ENCODE measurements around the gene CD2BP2.

Gene CD2BP2

DNA sequence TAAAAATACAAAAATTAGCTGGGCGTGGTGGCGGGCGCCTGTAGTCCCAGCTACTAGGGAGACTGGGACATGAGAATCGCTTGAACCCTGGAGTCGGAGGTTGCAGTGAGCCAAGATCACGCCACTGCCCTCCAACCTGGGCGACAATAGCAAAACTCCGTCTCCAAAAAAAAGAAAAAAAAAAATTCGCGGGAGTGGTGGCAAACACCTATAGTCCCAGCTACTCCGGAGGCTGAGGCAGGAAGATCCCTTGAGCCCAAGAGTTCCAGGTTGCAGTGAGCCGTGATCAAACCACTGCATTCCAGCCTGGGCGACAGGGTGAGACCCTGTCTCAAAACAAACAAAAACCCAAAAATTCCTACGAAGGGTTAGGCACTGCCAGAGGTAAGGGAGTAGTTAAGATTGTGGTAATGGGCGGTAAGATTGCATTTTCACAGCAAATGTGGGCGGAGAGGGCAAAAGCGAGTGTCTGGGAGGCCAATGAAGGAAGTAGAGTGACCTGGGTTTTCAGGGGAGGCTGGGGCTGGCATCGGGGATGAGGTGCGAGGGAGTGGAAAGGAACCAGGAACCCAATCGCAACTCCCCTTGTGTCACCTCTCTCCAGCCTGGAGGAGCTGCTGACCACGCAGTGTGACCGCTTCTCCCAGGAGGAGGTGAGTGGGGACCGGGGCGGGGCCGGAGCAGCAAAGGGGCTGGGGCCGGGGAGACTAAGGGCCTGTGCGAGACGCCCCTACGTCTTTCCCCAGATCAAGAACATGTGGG, 22.1 kb upstream of the CD2BP2 start:
- no peaks in the 10 kb centered on the region for H3K27me3 ChIP-seq (replicated peaks; ENCODE audit: control insufficient read depth, insufficient read depth, low read length)
- peak overlapping the region; percentile 92 for H3K9ac ChIP-seq (ENCODE audit: low read length)
- H3K9me3 ChIP-seq (ENCODE audit: control insufficient read depth, low read length): no peaks in the 10 kb centered on the region
- H3K4me3 ChIP-seq (ENCODE audit: low read length): peak overlapping the region; percentile 81
- DNase-seq (ENCODE audit: low read depth): no peak
- H3K4me1 ChIP-seq (ENCODE audit: control insufficient read depth, insufficient read depth, low read length): peaks cover 11% of the 10 kb centered on the region
- no peaks in the 10 kb centered on the region for H3K36me3 ChIP-seq (ENCODE audit: control insufficient read depth, insufficient read depth, low read length, severe bottlenecking)

DNA sequence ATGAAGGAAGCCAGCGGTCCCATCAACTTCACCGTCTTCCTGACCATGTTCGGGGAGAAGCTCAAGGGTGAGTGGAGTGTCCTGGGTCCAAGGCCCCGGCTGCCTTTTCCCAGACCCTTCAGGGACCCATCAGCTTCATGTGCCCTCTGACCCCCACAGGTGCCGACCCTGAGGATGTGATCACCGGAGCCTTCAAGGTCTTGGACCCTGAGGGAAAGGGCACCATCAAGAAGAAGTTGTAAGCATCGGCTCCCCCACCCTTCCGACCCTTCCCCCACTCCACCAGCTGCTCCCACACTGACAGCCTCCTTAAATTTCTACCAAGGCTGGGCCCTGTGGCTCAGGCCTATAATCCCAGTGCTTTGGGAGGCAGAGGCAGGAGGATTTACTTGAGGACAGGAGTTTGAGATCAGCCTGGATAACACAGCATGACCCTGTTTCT, 21.4 kb upstream of the CD2BP2 start:
- H3K4me3 ChIP-seq (ENCODE audit: low read length): no peak overlapping the region
- DNase-seq (ENCODE audit: low read depth): no peak
- H3K4me1 ChIP-seq (ENCODE audit: control insufficient read depth, insufficient read depth, low read length): peaks cover 11% of the 10 kb centered on the region
- H3K9me3 ChIP-seq (ENCODE audit: control insufficient read depth, low read length): no peaks in the 10 kb centered on the region
- H3K36me3 ChIP-seq (ENCODE audit: control insufficient read depth, insufficient read depth, low read length, severe bottlenecking): no peaks in the 10 kb centered on the region
- H3K27me3 ChIP-seq (replicated peaks; ENCODE audit: control insufficient read depth, insufficient read depth, low read length): no peaks in the 10 kb centered on the region
- no peak overlapping the region for H3K9ac ChIP-seq (ENCODE audit: low read length)

DNA sequence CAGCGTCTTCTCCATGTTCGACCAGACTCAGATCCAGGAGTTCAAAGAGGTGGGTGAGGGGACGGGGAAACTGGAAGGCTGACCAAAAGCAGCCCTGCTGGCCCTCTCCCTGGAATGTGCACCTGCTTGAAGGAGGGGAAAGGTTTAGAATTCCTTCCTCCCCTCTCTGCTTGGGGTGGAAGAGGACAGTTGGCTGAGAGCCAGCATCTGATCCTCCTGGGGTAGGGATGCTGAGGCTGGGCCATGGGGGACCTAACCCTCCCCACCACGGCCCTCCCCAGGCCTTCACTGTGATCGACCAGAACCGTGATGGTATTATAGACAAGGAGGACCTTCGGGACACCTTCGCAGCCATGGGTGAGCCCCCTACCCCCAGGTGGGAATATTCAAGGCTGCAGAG, 20.8 kb upstream of the CD2BP2 start:
- peaks cover 14% of the 10 kb centered on the region for H3K4me1 ChIP-seq (ENCODE audit: control insufficient read depth, insufficient read depth, low read length)
- no peak for DNase-seq (ENCODE audit: low read depth)
- no peaks in the 10 kb centered on the region for H3K9me3 ChIP-seq (ENCODE audit: control insufficient read depth, low read length)
- H3K4me3 ChIP-seq (ENCODE audit: low read length): no peak overlapping the region
- no peaks in the 10 kb centered on the region for H3K27me3 ChIP-seq (replicated peaks; ENCODE audit: control insufficient read depth, insufficient read depth, low read length)
- no peaks in the 10 kb centered on the region for H3K36me3 ChIP-seq (ENCODE audit: control insufficient read depth, insufficient read depth, low read length, severe bottlenecking)
- H3K9ac ChIP-seq (ENCODE audit: low read length): no peak overlapping the region

DNA sequence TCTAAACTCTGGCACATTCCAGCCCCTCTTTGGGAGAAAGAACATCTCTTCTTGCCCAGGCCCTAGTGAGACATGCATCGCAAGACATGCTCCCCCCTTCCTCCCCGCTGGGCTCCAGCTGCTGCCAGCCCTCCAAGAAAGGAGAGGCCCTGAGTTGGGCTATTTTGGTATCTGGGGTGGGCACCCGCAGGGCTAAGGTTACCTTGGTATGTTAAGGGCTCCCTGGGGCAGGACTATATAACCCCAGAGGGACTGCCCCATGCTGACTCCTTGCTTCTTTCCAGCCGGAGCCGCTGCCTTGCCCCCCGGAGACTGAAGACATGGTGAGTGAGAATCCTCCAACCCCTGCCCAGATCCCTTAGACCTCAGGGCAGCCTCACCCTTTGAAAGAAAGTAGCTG, 19.4 kb upstream of the CD2BP2 start, which contains the start of gene MYL11:
Gene MYL11, plus strand, starts transcription at position 265 of the 400 bp plus-strand sequence. Its CDS starts 56 bp downstream, at position 321.
- Histone ChIP-seq H3K9ac (ENCODE audit: low read length) (no peak within 1 kb of the TSS), H3K4me1 (ENCODE audit: control insufficient read depth, insufficient read depth, low read length) (peaks cover 14% of the 10 kb centered on the region), H3K36me3 (ENCODE audit: control insufficient read depth, insufficient read depth, low read length, severe bottlenecking) (no peaks in the 10 kb centered on the region), H3K27me3 (replicated peaks; ENCODE audit: control insufficient read depth, insufficient read depth, low read length) (no peaks in the 10 kb centered on the region), H3K4me3 (ENCODE audit: low read length) (no peak within 1 kb of the TSS), H3K9me3 (ENCODE audit: control insufficient read depth, low read length) (no peaks in the 10 kb centered on the region)
- no peak for DNase-seq (ENCODE audit: low read depth)

DNA sequence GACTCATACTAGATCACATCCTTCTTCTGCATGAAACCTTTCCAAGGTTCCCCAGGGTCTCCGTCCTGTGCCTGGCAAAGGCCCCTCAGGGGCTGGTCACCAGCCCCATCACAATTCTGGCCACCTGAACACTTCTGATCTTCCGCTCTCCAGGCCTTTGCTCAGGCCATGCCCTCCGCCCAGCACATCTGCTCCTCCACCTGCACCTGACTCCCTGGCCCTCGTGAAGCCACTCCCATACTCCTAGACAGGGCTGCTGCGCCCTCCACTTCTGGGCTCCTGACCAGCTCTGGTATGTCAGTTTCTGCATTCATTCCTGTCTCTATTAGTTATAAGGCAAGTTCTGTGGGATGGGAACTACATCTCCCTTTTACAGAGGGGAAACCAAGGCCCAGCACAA, 17.6 kb upstream of the CD2BP2 start:
- H3K4me1 ChIP-seq (ENCODE audit: control insufficient read depth, insufficient read depth, low read length): peaks cover 14% of the 10 kb centered on the region
- no peak for DNase-seq (ENCODE audit: low read depth)
- H3K27me3 ChIP-seq (replicated peaks; ENCODE audit: control insufficient read depth, insufficient read depth, low read length): no peaks in the 10 kb centered on the region
- H3K36me3 ChIP-seq (ENCODE audit: control insufficient read depth, insufficient read depth, low read length, severe bottlenecking): no peaks in the 10 kb centered on the region
- no peak overlapping the region for H3K9ac ChIP-seq (ENCODE audit: low read length)
- no peaks in the 10 kb centered on the region for H3K9me3 ChIP-seq (ENCODE audit: control insufficient read depth, low read length)
- H3K4me3 ChIP-seq (ENCODE audit: low read length): no peak overlapping the region

DNA sequence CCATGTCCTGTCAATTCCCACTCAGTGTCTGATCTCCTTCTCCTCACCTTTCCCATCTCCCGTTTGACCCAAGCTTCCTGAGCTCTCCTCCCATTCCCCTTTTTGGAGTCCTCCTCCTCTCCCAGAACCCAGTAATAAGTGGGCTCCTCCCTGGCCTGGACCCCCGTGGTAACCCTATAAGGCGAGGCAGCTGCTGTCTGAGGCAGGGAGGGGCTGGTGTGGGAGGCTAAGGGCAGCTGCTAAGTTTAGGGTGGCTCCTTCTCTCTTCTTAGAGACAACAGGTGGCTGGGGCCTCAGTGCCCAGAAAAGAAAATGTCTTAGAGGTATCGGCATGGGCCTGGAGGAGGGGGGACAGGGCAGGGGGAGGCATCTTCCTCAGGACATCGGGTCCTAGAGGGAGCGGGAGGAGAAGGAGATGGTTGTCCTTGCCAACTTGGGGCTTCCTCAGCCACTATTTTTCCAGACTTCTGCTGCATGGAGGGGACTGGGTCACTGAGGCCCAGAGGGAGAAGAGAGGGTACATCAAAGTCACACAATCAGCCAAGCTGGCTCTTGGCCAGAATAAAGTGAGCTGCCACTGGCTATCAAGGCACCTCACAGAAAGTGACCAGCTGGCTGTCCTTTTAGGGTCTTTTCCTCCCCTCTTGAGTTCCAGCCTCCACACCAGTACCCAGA, 17.1 kb upstream of the CD2BP2 start:
- no peak for DNase-seq (ENCODE audit: low read depth)
- H3K4me3 ChIP-seq (ENCODE audit: low read length): no peak overlapping the region
- H3K9ac ChIP-seq (ENCODE audit: low read length): no peak overlapping the region

DNA sequence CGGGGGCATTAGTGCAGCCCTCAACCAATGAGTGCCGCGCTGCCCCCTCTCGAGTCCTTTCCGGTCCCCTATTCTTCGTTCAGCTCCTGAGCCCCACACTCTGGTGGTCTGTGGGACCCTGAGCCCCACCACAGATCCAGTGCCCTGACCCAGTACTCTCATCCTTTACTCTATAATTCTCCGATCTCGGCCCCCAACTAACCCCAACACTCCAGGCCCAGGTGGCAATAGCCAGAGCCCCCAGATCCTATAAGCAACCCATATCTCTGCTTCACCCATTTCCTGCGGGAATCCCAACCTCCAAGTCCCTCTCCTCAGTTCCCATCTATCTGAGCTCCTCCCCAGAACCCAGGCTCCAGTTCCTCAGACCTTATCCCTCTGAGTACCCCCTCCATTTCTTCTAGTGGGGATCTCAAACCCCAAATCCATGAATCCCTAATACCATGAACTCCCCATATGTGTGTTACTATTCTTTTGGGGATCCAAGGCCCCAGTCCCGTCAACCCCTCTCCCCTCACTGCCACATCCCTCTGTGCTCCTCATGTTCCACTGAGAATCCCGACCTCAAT, 16.2 kb upstream of the CD2BP2 start:
- Histone ChIP-seq H3K4me1 (ENCODE audit: control insufficient read depth, insufficient read depth, low read length) (peaks cover 21% of the 10 kb centered on the region), H3K27me3 (replicated peaks; ENCODE audit: control insufficient read depth, insufficient read depth, low read length) (no peaks in the 10 kb centered on the region), H3K9me3 (ENCODE audit: control insufficient read depth, low read length) (no peaks in the 10 kb centered on the region), H3K4me3 (ENCODE audit: low read length) (peak overlapping the region; percentile 79), H3K36me3 (ENCODE audit: control insufficient read depth, insufficient read depth, low read length, severe bottlenecking) (no peaks in the 10 kb centered on the region), H3K9ac (ENCODE audit: low read length) (peak overlapping the region; percentile 87)
- DNase-seq (ENCODE audit: low read depth): no peak

More for the DNA sequence above, 17.1 kb upstream of the CD2BP2 start:
- no peaks in the 10 kb centered on the region for H3K27me3 ChIP-seq (replicated peaks; ENCODE audit: control insufficient read depth, insufficient read depth, low read length)
- H3K36me3 ChIP-seq (ENCODE audit: control insufficient read depth, insufficient read depth, low read length, severe bottlenecking): no peaks in the 10 kb centered on the region
- no peaks in the 10 kb centered on the region for H3K9me3 ChIP-seq (ENCODE audit: control insufficient read depth, low read length)
- peaks cover 16% of the 10 kb centered on the region for H3K4me1 ChIP-seq (ENCODE audit: control insufficient read depth, insufficient read depth, low read length)

DNA sequence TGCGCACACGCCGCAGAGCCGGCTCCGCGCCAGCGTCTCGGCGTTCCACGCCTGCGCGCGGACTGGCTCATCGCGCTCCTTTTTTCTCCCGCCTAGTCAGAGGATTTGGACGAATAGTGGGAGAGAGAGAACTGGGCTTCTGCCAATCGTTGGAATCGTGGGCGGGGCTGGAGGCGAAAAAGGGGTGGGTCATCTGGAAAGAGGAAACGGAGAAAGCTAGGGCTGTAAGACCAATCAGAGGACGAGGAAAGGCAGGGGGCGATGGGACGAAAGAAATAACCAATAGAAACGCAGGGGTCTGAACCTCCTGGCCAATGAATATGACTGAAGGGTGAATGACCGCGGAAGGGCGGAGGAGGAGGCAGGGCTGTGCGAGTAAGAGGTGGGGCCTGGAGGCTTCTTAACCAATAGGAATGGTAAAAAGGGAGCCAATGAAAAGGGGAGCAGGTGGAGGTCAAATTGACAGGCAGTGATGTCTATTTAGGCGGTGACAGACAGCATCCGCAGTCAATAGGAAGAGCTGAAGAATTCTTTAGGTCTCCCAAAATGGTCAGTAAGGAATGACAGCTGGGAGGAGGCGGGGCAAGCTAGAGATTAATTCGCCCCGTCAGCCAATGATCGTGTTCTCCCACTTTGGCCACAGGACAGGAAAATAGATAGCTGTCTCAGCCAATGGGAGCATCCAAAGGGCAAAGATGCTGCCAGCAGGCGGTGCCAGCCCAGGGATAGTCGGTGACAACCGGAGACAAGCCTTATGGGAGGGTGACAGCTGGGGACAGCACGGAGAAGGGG, 15.5 kb upstream of the CD2BP2 start, which contains the start of gene TBC1D10B:
Gene TBC1D10B, minus strand, starts transcription at position 39 of the 792 bp plus-strand sequence. CDS start 311 bp downstream, outside the sequence.
- Histone ChIP-seq H3K27me3 (replicated peaks; ENCODE audit: control insufficient read depth, insufficient read depth, low read length) (no peaks in the 10 kb centered on the region), H3K9ac (ENCODE audit: low read length) (peak within 1 kb of the TSS; percentile 87), H3K4me1 (ENCODE audit: control insufficient read depth, insufficient read depth, low read length) (peaks cover 21% of the 10 kb centered on the region), H3K36me3 (ENCODE audit: control insufficient read depth, insufficient read depth, low read length, severe bottlenecking) (peaks cover 3% of the 10 kb centered on the region), H3K9me3 (ENCODE audit: control insufficient read depth, low read length) (no peaks in the 10 kb centered on the region), H3K4me3 (ENCODE audit: low read length) (peak within 1 kb of the TSS; percentile 89)
- peak; percentile 100 for DNase-seq (ENCODE audit: low read depth)

DNA sequence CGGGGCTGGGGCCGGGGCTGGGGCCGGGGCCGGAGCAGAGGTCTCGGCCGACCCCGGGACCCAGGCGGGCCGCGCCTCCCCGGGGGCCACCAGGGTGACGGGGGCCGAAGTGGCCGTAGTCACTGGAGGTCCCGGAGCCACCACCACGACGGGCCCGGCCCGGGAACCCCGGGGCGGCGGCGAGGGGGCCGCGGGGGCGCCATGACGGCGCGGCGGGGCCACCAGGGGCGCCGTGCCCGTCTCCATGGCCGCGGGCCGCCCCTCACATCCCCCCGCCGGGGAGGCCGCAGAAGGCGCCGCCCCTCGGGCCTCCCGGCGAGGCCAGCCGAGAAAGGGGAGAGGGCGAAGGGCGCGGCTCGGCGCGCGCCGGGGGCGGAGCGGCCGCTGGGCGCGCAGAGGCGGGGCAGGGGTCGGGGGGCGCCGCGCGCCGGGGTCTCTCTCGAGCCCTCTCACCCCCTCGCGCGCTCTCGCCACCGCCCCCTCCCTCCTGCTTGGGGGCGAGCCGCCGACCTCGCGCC, 14.9 kb upstream of the CD2BP2 start:
- Histone ChIP-seq H3K9me3 (ENCODE audit: control insufficient read depth, low read length) (no peaks in the 10 kb centered on the region), H3K27me3 (replicated peaks; ENCODE audit: control insufficient read depth, insufficient read depth, low read length) (no peaks in the 10 kb centered on the region), H3K9ac (ENCODE audit: low read length) (peak overlapping the region; percentile 77), H3K36me3 (ENCODE audit: control insufficient read depth, insufficient read depth, low read length, severe bottlenecking) (peaks cover 8% of the 10 kb centered on the region), H3K4me1 (ENCODE audit: control insufficient read depth, insufficient read depth, low read length) (peaks cover 21% of the 10 kb centered on the region), H3K4me3 (ENCODE audit: low read length) (peak overlapping the region; percentile 89)
- no peak for DNase-seq (ENCODE audit: low read depth)

DNA sequence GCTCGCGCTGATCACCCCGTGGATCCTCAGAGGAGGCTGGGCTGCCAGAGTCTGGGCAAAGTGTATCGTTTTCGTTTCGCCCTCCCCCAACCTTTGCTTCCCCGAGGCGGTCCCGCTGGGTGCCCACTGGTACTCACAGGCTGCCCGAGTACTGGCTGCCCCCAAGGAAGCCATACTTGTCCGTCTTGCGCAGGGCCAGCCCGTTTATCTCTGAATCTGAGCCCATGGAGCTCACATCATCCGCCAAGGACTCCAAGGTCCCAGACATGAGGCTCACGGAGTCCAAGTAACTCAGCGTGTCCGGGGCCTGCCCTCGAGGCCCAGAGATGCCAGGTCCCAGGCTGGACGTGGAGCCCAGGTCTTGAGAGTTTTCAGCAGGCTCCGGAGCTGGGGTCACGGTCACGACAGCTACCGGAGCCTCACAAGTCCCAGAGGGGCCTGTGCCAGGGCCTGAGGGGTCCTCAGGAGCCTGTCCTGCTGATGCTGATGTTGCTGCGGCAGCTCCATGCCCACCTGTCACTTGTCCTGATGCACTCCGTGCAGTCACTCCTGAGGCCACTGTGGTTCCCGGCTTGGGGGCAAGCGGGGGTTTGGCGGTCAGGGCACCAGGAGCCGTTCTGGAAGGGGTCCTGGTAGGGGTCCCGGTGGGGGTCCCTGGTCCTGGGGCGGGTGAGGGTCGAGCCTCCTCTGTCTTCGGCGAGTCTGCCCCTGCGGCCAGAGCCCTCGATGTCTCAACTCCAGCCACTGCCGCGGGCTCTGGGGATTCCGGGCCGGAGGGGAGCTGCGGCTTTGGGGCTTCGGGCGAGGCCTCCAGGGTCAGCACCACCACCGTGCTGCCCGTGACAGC, 14.2 kb upstream of the CD2BP2 start:
- DNase-seq (ENCODE audit: low read depth): peak; percentile 49
- Histone ChIP-seq H3K36me3 (ENCODE audit: control insufficient read depth, insufficient read depth, low read length, severe bottlenecking) (peaks cover 15% of the 10 kb centered on the region), H3K9ac (ENCODE audit: low read length) (peak overlapping the region; percentile 77), H3K4me3 (ENCODE audit: low read length) (peak overlapping the region; percentile 89), H3K27me3 (replicated peaks; ENCODE audit: control insufficient read depth, insufficient read depth, low read length) (no peaks in the 10 kb centered on the region), H3K4me1 (ENCODE audit: control insufficient read depth, insufficient read depth, low read length) (peaks cover 21% of the 10 kb centered on the region), H3K9me3 (ENCODE audit: control insufficient read depth, low read length) (no peaks in the 10 kb centered on the region)

All from adipocyte (in vitro differentiated cells).